Cardiac muscle cell (in vitro differentiated cells and primary cell): ENCODE data around the gene ITPR2. TPM values are rescaled to one million over a fixed set of nuclear protein-coding genes. Genes with fewer than 3 reads are reported as not detected.
"Not testable (repeated sequence)": the region's sequence is repeated elsewhere in the genome, so short reads cannot be mapped to it uniquely, and the experiment has no call there.

ENCODE experiments used
- DNase-seq, 2 donors: peaks; one replicate each; pipeline versions ENCODE4 v3.0.0 to v3.0.0-alpha.2; 2010 to 2017; ENCODE audit warnings: low read depth in 1 of 2, low spot score in 1 of 2
- H3K27ac ChIP-seq: fragments of 200-600 bp; sonication (generic); 2 replicates; pipeline ENCODE4 v1.5.1; 2016
- H3K27me3 ChIP-seq: fragments of 200-600 bp; sonication (generic); 2 replicates; pipeline ENCODE4 v1.6.0; 2016; ENCODE audit warnings: control low read depth
- H3K36me3 ChIP-seq: fragments of 200-600 bp; sonication (generic); 2 replicates; pipeline ENCODE4 v1.5.1; 2016; ENCODE audit warnings: control low read depth
- H3K4me1 ChIP-seq: fragments of 200-600 bp; sonication (generic); 2 replicates; pipeline ENCODE4 v1.8.1; 2017; ENCODE audit warnings: low read depth, mild to moderate bottlenecking, mixed run types
- H3K4me3 ChIP-seq: fragments of 200-600 bp; sonication (generic); 2 replicates; pipeline ENCODE4 v1.5.1; 2016; ENCODE audit warnings: mild to moderate bottlenecking
- H3K9me3 ChIP-seq: fragments of 200-600 bp; sonication (generic); 2 replicates; pipeline ENCODE4 v1.5.1; 2017; ENCODE audit warnings: low read depth, mild to moderate bottlenecking, control low read depth
- polyA plus RNA-seq: library from polyadenylated mRNA; unstranded; fragments of >200 nt; fragmentation: Nextera tagmentation; extraction: Ambion mirVana; gene quantifications from 2 replicates; pipeline ENCODE4 v1.2.1, GENCODE V29; 2016
- total RNA-seq: library from RNA; depleted of rRNA; stranded (reverse); fragments of >200 nt; gene quantifications from 2 replicates; pipeline ENCODE4 v1.2.3, GENCODE V29; 2016
- TF ChIP-seq, protein P1 (sequence below): IDR thresholded peaks from 2 replicates; pipeline ENCODE4 v1.5.1; 2012; ENCODE audit warnings: low read depth, mild to moderate bottlenecking, low read length

Gene ITPR2
- total and polyA plus RNA-seq, 2 experiments from 2014 or later = 4.8 to 5.1 TPM

- Histone ChIP-seq H3K36me3 (no peaks in the 10 kb centered on the region), H3K27ac (no peak overlapping the region), H3K4me1 (peaks cover 9% of the 10 kb centered on the region), H3K9me3 (no peaks in the 10 kb centered on the region), H3K4me3 (no peak overlapping the region), H3K27me3 (no peaks in the 10 kb centered on the region)
- DNase-seq = no peak
- TF ChIP-seq, protein P1, sequence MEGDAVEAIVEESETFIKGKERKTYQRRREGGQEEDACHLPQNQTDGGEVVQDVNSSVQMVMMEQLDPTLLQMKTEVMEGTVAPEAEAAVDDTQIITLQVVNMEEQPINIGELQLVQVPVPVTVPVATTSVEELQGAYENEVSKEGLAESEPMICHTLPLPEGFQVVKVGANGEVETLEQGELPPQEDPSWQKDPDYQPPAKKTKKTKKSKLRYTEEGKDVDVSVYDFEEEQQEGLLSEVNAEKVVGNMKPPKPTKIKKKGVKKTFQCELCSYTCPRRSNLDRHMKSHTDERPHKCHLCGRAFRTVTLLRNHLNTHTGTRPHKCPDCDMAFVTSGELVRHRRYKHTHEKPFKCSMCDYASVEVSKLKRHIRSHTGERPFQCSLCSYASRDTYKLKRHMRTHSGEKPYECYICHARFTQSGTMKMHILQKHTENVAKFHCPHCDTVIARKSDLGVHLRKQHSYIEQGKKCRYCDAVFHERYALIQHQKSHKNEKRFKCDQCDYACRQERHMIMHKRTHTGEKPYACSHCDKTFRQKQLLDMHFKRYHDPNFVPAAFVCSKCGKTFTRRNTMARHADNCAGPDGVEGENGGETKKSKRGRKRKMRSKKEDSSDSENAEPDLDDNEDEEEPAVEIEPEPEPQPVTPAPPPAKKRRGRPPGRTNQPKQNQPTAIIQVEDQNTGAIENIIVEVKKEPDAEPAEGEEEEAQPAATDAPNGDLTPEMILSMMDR = no peak
Measured at GRCh38 chr12:26730481-26731350, 102.3 kb downstream of the ITPR2 start.

DNA sequence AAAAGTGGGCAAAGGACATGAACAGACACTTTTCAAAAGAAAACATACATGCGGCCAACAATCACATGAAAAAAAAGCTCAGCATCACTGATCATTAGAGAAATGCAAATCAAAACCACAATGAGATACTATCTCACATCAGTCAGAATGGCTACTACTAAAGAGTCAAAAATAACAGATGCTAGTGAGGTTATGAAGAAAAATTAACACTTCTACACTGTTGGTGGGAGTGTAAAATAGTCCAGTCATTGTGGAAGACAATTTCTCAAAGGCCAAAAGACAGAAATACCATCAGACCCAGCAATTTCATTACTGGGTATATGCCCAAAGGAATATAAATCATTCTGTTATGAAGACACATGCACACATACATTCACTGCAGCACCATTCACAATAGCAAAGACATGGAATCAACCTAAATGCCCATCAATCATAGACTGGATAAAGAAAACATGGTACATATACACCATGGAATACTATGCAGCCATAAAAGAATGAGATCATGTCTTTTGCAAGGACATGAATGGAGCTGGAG is 103.8 kb downstream of the ITPR2 start:
- not testable (repeated sequence) for H3K36me3 ChIP-seq, H3K9me3 ChIP-seq, DNase-seq, H3K4me3 ChIP-seq, H3K27ac ChIP-seq, H3K27me3 ChIP-seq, H3K4me1 ChIP-seq

GRCh38 chr12:26728205-26729050 is 104.6 kb downstream of the ITPR2 start:
- no peak for DNase-seq
- Histone ChIP-seq H3K27ac (no peak overlapping the region), H3K36me3 (no peaks in the 10 kb centered on the region), H3K9me3 (no peaks in the 10 kb centered on the region), H3K27me3 (no peaks in the 10 kb centered on the region), H3K4me3 (no peak overlapping the region), H3K4me1 (peaks cover 13% of the 10 kb centered on the region)
- TF ChIP-seq, protein P1 = no peak

- H3K27me3 ChIP-seq = no peaks in the 10 kb centered on the region
- H3K4me3 ChIP-seq = no peak overlapping the region
- no peaks in the 10 kb centered on the region for H3K9me3 ChIP-seq
- H3K36me3 ChIP-seq = no peaks in the 10 kb centered on the region
- TF ChIP-seq, protein P1 = no peak
- no peak for DNase-seq
- peaks cover 13% of the 10 kb centered on the region for H3K4me1 ChIP-seq
- no peak overlapping the region for H3K27ac ChIP-seq
Measured at GRCh38 chr12:26727482-26728204, 105.4 kb downstream of the ITPR2 start.

- no peaks in the 10 kb centered on the region for H3K36me3 ChIP-seq
- TF ChIP-seq, protein P1 = no peak
Measured at GRCh38 chr12:26726956-26727355, 106.0 kb downstream of the ITPR2 start.

More at GRCh38 chr12:26726956-26727355, 106.0 kb downstream of the ITPR2 start:
- Histone ChIP-seq H3K4me3 (no peak overlapping the region), H3K9me3 (no peaks in the 10 kb centered on the region), H3K27me3 (no peaks in the 10 kb centered on the region), H3K4me1 (peaks cover 13% of the 10 kb centered on the region), H3K27ac (no peak overlapping the region)
- DNase-seq = no peak
